ENCODE results near the gene DYSF. TPM values are rescaled to one million over a fixed set of nuclear protein-coding genes. Genes with fewer than 3 reads are reported as not detected.

The DYSF gene
- total RNA-seq, 1 donor from 2014 or later = 37.7 TPM

- DNase-seq = peak; percentile 36
These were observed 155.7 kb downstream of the DYSF start for GRCh38 chr2:71609029-71609428.

DNA sequence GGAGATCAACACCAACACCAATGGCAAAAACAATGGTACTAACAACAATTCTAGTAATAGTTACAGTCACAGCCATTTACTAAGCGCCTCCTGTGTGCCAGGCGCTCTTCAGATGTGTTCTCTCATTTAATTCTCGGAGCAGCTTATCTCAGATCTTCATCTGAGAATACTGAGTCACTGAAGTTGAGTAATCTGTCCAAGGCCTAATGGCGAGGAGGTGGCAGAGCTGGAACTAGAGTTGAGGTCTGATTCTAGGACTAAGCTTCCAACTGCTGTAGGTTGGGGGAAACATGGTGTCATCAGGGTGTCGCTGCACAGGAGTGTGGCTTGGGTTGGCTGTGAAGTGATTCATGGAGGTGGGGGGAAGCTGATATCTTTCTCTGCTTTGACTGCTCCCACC, 156.1 kb downstream of the DYSF start:
- Histone ChIP-seq H3K27ac (no peak overlapping the region), H3K9me3 (no peaks in the 10 kb centered on the region), H3K4me1 (peaks cover 12% of the 10 kb centered on the region), H3K4me3 (no peak overlapping the region), H3K27me3 (no peaks in the 10 kb centered on the region), H3K36me3 (no peaks in the 10 kb centered on the region)
- ATAC-seq = no peak
- no peak for TF ChIP-seq CTCF (IDR thresholded peaks at IDR 0.05)
- no peak for DNase-seq
- intact Hi-C loops (cut with DNase I) = no loop called here

More at GRCh38 chr2:71609029-71609428, 155.7 kb downstream of the DYSF start:
- Histone ChIP-seq H3K36me3 (no peaks in the 10 kb centered on the region), H3K27ac (no peak overlapping the region), H3K9me3 (no peaks in the 10 kb centered on the region), H3K4me3 (no peak overlapping the region), H3K4me1 (peaks cover 12% of the 10 kb centered on the region), H3K27me3 (no peaks in the 10 kb centered on the region)
- no peak for TF ChIP-seq CTCF (IDR thresholded peaks at IDR 0.05)
- intact Hi-C loops (cut with DNase I) = no loop called here
- ATAC-seq = no peak

- H3K9me3 ChIP-seq = no peaks in the 10 kb centered on the region
- H3K36me3 ChIP-seq = no peaks in the 10 kb centered on the region
- H3K27me3 ChIP-seq = no peaks in the 10 kb centered on the region
- DNase-seq (no peak), ATAC-seq (no peak)
- H3K4me1 ChIP-seq = peaks cover 13% of the 10 kb centered on the region
- intact Hi-C loops (cut with DNase I) = loop anchor here (10.0 kb wide), 1 partner anchor 185 kb away; no protein-coding TSS in a partner anchor
- H3K27ac ChIP-seq = no peak overlapping the region
- TF ChIP-seq CTCF (IDR thresholded peaks at IDR 0.05) = peak; percentile 42
- H3K4me3 ChIP-seq = no peak overlapping the region
These were observed 156.6 kb downstream of the DYSF start for GRCh38 chr2:71609958-71610357.

DNA sequence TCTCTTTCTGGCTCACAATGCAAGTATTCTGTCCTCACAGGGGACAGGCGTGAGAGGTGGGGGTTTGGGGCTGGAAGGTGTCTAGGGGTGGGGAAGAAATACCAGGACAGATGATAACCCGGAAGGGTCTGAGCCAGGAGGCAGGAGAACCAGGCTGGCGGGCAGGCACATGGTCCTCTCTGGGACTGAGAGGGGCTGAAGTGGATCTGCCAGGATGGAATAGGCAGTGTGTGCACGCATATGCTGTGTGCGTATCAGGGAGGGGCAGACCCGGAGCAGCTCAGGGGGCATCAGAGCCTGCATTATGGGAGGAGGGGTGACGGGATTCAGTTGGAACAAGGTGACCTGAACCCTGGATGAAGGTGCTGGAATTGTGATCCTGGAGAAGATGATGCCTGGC, 157.3 kb downstream of the DYSF start:
- H3K36me3 ChIP-seq = no peaks in the 10 kb centered on the region
- ATAC-seq = no peak
- intact Hi-C loops (cut with DNase I) = loop anchor here (10.0 kb wide), 1 partner anchor 184 kb away; no protein-coding TSS in a partner anchor

GRCh38 chr2:71611247-71611646, 157.9 kb downstream of the DYSF start:
- DNase-seq = peak; percentile 52
- no peaks in the 10 kb centered on the region for H3K9me3 ChIP-seq
- no peak overlapping the region for H3K27ac ChIP-seq
- intact Hi-C loops (cut with DNase I) = loop anchor here (10.0 kb wide), 1 partner anchor 184 kb away; no protein-coding TSS in a partner anchor
- H3K27me3 ChIP-seq = no peaks in the 10 kb centered on the region
- H3K4me3 ChIP-seq = no peak overlapping the region
- H3K36me3 ChIP-seq = no peaks in the 10 kb centered on the region
- H3K4me1 ChIP-seq = peaks cover 24% of the 10 kb centered on the region
- no peak for ATAC-seq
- TF ChIP-seq CTCF (IDR thresholded peaks at IDR 0.05) = no peak

More for the DNA sequence above, 157.3 kb downstream of the DYSF start:
- TF ChIP-seq CTCF (IDR thresholded peaks at IDR 0.05) = no peak
- Histone ChIP-seq H3K4me1 (peaks cover 20% of the 10 kb centered on the region), H3K9me3 (no peaks in the 10 kb centered on the region), H3K4me3 (no peak overlapping the region), H3K27ac (no peak overlapping the region), H3K27me3 (no peaks in the 10 kb centered on the region)
- DNase-seq = peak; percentile 29
